PC-3 (cell line): ENCODE data around the gene STK38L. TPM values are rescaled to one million over a fixed set of nuclear protein-coding genes. Genes with fewer than 3 reads are reported as not detected.
A peak's percentile ranks its signal among the peaks of the same experiment; 100 is the strongest.

Experiments used
- ATAC-seq: fragments of 200-7000 bp; cut with Tn5 transposase; 2 replicates; pipeline ENCODE4 v1.9.1; 2020; ENCODE audit warnings: mild to moderate bottlenecking, moderate library complexity
- BruUV-seq: library from RNA; stranded (reverse); fragments of 400-500 nt; replicated peaks from 2 replicates; lab custom pipeline; 2021; lab: Mats Ljungman, UMichigan
- CTCF ChIA-PET: fragments of 300-600 bp; sonication (Branson Sonifier 250); formaldehyde crosslinking; loops from one replicate; lab custom pipeline; 2022; ENCODE audit warnings: antibody characterized with exemption; lab: Charles Lee
- POLR2A ChIA-PET: fragments of 300-600 bp; sonication (Branson Sonifier 250); formaldehyde crosslinking; loops from one replicate; lab custom pipeline; 2022; ENCODE audit warnings: antibody characterized with exemption; ENCODE audit not compliant: unreplicated experiment; lab: Charles Lee
- DNase-seq: peaks from one replicate; pipeline ENCODE4 v3.0.0-alpha.2; 2015
- H2AFZ ChIP-seq: fragments of 300-600 bp; sonication (generic); 2 replicates; pipeline ENCODE4 v1.6.0; 2016; ENCODE audit warnings: antibody characterized with exemption, low read length
- H3F3A ChIP-seq: fragments of 300-600 bp; sonication (generic); one replicate; pipeline ENCODE4 v1.6.0; 2017; ENCODE audit warnings: antibody characterized with exemption, low read length, control low read depth, mild to moderate bottlenecking; ENCODE audit not compliant: unreplicated experiment
- H3K27ac ChIP-seq: fragments of 300-600 bp; sonication (generic); 2 replicates; pipeline ENCODE4 v1.5.1; 2016; ENCODE audit warnings: mild to moderate bottlenecking, low read length
- H3K27me3 ChIP-seq: fragments of 300-600 bp; sonication (generic); 2 replicates; pipeline ENCODE4 v1.6.1; 2016; ENCODE audit warnings: low read length, mixed read lengths
- H3K36me3 ChIP-seq: fragments of 300-600 bp; sonication (generic); 2 replicates; pipeline ENCODE4 v1.6.1; 2016; ENCODE audit warnings: low read depth, mixed run types, low read length, mixed read lengths
- H3K4me1 ChIP-seq: fragments of 300-600 bp; sonication (generic); 2 replicates; pipeline ENCODE4 v1.5.1; 2016; ENCODE audit warnings: low read length; ENCODE audit not compliant: insufficient read depth
- H3K4me2 ChIP-seq: fragments of 300-600 bp; sonication (generic); 2 replicates; pipeline ENCODE4 v1.6.0; 2016; ENCODE audit warnings: low read length
- H3K4me3 ChIP-seq: fragments of 300-600 bp; sonication (generic); 2 replicates; pipeline ENCODE4 v1.5.1; 2016; ENCODE audit warnings: mild to moderate bottlenecking, low read length, mixed read lengths
- H3K79me2 ChIP-seq: fragments of 300-600 bp; sonication (generic); 2 replicates; pipeline ENCODE4 v1.6.1; 2017; ENCODE audit warnings: low read length, mixed read lengths
- H3K9ac ChIP-seq: fragments of 300-600 bp; sonication (generic); 2 replicates; pipeline ENCODE4 v1.6.0; 2016; ENCODE audit warnings: mild to moderate bottlenecking, low read length
- H3K9me2 ChIP-seq: fragments of 300-600 bp; sonication (generic); replicated peaks from 2 replicates; pipeline ENCODE4 v1.6.1; 2016; ENCODE audit warnings: mixed run types, low read length, mixed read lengths
- H3K9me3 ChIP-seq: fragments of 300-600 bp; sonication (generic); 2 replicates; pipeline ENCODE4 v1.6.1; 2016; ENCODE audit warnings: low read length, mixed read lengths
- H4K20me1 ChIP-seq: fragments of 300-600 bp; sonication (generic); 2 replicates; pipeline ENCODE4 v1.6.1; 2016; ENCODE audit warnings: low read length, mixed read lengths
- EZH2 ChIP-seq: fragments of 300-600 bp; sonication (generic); IDR thresholded peaks from one replicate; pipeline ENCODE4 v1.6.1; 2017; ENCODE audit warnings: antibody characterized with exemption, mild to moderate bottlenecking, low read length; ENCODE audit not compliant: unreplicated experiment
- EZH2phosphoT487 ChIP-seq: fragments of 300-600 bp; sonication (generic); IDR thresholded peaks from 2 replicates; pipeline ENCODE4 v1.6.1; 2018; ENCODE audit warnings: mild to moderate bottlenecking, antibody characterized with exemption, low read length, borderline replicate concordance
- intact Hi-C: fragments of 100-400 bp; cut with micrococcal nuclease; formaldehyde crosslinking; loops from 2 replicates; pipeline ENCODE4 v1.9.0; 2023
- total RNA-seq: library from RNA; depleted of rRNA; stranded (reverse); fragments of >200 nt; gene quantifications from 2 replicates; pipeline ENCODE4 v1.2.3, GENCODE V29; 2014
- TF ChIP-seq, protein P1 (sequence below): fragments of 300-600 bp; sonication (generic); conservative IDR thresholded peaks from 2 replicates; pipeline ENCODE4 v1.5.1; 2017; ENCODE audit warnings: antibody characterized with exemption, low read depth, mild to moderate bottlenecking, low read length

STK38L gene
- total RNA-seq, 1 experiment from 2014 or later, result 32.3 TPM

DNA sequence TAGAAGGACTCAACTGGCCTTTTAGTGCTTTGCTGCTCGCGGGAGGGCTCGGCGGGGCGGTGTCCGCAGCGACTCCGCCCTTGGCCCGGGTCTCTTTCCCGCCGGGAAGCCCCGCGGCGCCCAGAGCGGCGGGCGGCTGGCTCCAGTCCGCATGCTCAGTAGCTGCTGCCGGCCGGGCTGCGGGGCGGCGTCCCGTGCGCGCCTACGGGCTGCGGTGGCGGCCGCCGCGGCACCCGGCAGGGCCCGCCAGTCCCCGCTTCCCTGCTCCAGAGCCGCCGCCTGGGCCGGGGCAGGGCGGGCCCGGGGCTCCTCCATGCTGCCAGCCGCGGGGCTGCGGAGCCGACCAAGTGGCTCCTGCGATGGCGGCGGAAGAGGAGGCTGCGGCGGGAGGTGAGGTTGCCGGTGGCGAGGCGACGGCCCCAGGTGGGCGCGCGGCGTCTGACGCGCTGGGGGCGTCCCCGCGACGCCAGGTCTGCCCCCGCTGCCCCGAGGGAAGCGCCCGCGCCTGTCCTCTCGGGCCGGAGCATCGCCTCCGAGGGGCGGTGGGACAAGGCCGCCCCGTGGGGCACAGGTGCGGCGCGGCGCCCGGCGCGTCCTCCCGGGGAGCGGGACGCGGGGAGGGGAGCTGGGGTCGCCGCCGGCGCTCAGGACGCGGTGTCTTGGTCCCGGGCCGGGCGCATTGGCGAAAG is 88.8 kb downstream of the STK38L start, which contains the start of gene BMAL2:
Gene BMAL2 (plus strand): TSS at position 123 of the 689 bp plus-strand sequence. CDS start 237 bp downstream, at position 360.
- peak; percentile 6 for ATAC-seq
- POLR2A ChIA-PET, result interaction anchor here (0.5 to 0.8 kb wide), 7 partner anchors 8 to 389 kb away, joined by 3 to 4 read pairs (median 3); no protein-coding TSS in a partner anchor

DNA sequence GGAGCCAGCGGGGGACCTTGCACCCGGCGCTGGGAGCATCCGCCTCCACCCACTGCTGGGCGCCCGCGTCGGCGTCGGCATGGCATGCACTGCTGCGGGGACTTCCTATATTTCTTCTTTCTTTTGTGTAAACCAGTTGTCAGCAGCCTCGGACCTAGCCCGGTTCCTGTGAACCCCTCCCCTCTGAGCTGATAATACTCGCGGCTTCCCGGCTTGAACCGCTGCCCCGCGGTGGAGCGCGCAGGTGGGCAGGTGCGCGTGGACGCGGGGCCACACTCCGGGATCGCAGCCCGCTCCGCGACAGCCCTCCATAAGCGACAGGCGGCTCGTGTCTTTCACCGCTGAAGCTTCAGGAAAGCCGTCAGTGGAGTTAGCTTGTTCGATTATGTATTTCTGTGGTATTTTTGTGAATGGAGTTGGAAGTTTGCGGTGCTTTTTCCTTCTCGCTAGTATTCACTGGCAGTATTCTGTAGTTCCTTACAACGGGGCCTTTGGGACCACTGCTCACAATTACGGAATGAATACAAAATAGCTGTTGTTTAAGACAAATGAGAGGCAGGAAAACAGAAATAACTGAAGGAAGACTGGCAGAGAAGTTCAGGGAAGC is 89.4 kb downstream of the STK38L start:
- peak overlapping the region; percentile 91 for H3K9ac ChIP-seq
- BruUV-seq, result no TSS peak
- no peaks in the 10 kb centered on the region for H4K20me1 ChIP-seq
- H3K36me3 ChIP-seq, result 0 out of 2 replicates have a peak, but pooled peaks cover 3% of the 10 kb centered on the region
- H3K4me3 ChIP-seq, result peak overlapping the region; percentile 83
- H3K27ac ChIP-seq, result peak overlapping the region; percentile 95
- H3K9me2 ChIP-seq, result no peaks in the 10 kb centered on the region
- peaks cover 67% of the 10 kb centered on the region for H3K79me2 ChIP-seq
- peak; percentile 46 for DNase-seq
- peaks cover 30% of the 10 kb centered on the region for H3F3A ChIP-seq
- no peak for TF ChIP-seq EZH2phosphoT487
- no peak for TF ChIP-seq EZH2
- TF ChIP-seq, protein P1, sequence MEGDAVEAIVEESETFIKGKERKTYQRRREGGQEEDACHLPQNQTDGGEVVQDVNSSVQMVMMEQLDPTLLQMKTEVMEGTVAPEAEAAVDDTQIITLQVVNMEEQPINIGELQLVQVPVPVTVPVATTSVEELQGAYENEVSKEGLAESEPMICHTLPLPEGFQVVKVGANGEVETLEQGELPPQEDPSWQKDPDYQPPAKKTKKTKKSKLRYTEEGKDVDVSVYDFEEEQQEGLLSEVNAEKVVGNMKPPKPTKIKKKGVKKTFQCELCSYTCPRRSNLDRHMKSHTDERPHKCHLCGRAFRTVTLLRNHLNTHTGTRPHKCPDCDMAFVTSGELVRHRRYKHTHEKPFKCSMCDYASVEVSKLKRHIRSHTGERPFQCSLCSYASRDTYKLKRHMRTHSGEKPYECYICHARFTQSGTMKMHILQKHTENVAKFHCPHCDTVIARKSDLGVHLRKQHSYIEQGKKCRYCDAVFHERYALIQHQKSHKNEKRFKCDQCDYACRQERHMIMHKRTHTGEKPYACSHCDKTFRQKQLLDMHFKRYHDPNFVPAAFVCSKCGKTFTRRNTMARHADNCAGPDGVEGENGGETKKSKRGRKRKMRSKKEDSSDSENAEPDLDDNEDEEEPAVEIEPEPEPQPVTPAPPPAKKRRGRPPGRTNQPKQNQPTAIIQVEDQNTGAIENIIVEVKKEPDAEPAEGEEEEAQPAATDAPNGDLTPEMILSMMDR, result no peak
- intact Hi-C loops, result loop anchor here (5.0 to 10.0 kb wide), 2 partner anchors 321 to 369 kb away; no protein-coding TSS in a partner anchor
- H3K4me2 ChIP-seq, result peak overlapping the region; percentile 85
- H3K4me1 ChIP-seq, result peaks cover 73% of the 10 kb centered on the region
- peak; percentile 0 for ATAC-seq
- H2AFZ ChIP-seq, result peak overlapping the region; percentile 15
- ChIA-PET CTCF (interaction anchor here (0.6 kb wide), 1 partner anchor 139 kb away, joined by 3 read pairs; no protein-coding TSS in a partner anchor), POLR2A (interaction anchor here (0.5 to 0.8 kb wide), 4 partner anchors 8 to 52 kb away, joined by 3 to 4 read pairs (median 4); no protein-coding TSS in a partner anchor)
- no peaks in the 10 kb centered on the region for H3K27me3 ChIP-seq
- no peaks in the 10 kb centered on the region for H3K9me3 ChIP-seq

More for the DNA sequence above, 88.8 kb downstream of the STK38L start, which contains the start of gene BMAL2:
- Histone ChIP-seq H3K4me2 (peak within 1 kb of the TSS; percentile 93), H3K79me2 (peaks cover 61% of the 10 kb centered on the region), H3F3A (peaks cover 30% of the 10 kb centered on the region), H3K4me1 (peaks cover 67% of the 10 kb centered on the region), H3K27ac (peak within 1 kb of the TSS; percentile 95), H3K9me2 (no peaks in the 10 kb centered on the region), H3K9ac (peak within 1 kb of the TSS; percentile 91), H3K4me3 (peak within 1 kb of the TSS; percentile 83), H2AFZ (peak within 1 kb of the TSS; percentile 67), H3K36me3 (0 out of 2 replicates have a peak, but pooled peaks cover 3% of the 10 kb centered on the region), H4K20me1 (no peaks in the 10 kb centered on the region), H3K9me3 (no peaks in the 10 kb centered on the region), H3K27me3 (no peaks in the 10 kb centered on the region)
- CTCF ChIA-PET, result no interaction called here
- DNase-seq, result peak; percentile 79
- intact Hi-C loops, result loop anchor here (5.0 to 10.0 kb wide), 2 partner anchors 322 to 369 kb away; no protein-coding TSS in a partner anchor
- TF ChIP-seq, protein P1, result no peak
- no peak for TF ChIP-seq EZH2
- no peak for TF ChIP-seq EZH2phosphoT487
- BruUV-seq, result no TSS peak
